ENCODE data around the gene MYOM1.

MYOM1 gene

DNA sequence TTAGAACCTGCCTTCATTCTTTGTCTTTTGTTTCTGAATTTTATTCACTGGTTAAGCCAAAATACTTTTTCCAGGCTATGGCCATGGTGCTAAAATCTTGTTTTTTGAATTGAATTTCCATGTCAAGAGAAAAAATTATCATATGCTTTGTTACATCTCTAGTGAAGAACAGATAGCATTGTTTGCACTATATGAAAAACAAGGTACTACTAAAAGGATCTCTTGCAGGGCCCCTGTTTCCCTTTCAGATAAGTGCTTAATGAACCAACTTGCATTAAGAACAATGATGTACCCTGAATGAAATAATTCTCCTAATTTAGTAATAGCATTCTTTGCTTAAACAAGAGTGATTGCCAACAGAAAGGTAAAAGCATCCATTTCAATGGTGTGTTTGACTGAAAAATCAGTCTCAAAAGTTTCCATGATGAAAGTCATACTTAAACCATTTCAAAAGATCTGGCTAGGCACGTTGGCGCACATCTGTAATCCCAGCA lies 37.9 kb upstream of the MYOM1 start:
- peaks cover 18% of the 10 kb centered on the region for H3K36me3 ChIP-seq (ENCODE audit: control insufficient read depth, insufficient read depth, low read length)
- H3K4me1 ChIP-seq (ENCODE audit: control insufficient read depth, insufficient read depth, low read length): peaks cover 3% of the 10 kb centered on the region
- H3K27me3 ChIP-seq (ENCODE audit: control insufficient read depth, insufficient read depth, low read length): no peaks in the 10 kb centered on the region

DNA sequence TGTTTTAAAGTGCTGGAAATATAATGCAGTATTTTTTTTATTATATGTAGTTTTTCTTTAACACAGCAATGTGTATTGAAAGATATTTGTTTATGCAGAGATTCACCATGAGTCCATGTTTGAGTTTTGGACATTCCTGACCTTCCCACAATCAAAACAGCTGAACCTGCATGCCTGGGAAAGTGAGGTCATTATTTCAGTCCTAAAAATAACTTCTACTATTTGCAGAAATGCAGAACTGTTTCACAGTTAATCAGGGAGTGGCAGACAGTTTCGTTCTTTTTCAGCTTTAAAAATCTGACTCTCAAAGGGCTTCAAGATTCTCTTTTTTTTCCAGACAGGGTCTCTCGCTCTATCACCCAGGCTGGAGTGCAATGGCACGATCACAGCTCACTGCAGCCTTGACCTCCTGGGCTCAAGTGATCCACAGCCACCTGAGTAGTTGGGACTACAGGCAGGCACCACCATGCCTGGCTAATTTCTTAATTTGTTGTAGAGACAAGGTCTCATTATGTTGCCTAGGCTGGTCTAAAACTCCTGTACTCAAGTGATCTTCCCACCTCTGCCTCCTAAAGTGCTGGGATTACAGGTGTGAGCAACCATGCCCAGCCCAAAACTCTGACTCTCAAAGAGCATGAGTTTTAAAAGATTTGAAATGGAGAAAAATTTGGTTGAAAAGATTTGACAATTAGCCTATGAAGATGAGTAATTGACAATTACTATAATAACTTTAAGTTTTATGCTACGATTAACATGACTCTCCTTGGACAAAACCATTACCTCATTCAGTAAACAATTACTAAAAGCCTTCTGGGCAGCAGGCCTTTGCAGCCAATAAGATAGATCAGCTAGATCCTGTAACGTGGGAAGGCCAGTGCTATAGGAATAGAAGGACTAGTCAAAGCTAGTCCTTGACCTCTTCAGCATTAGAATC lies 37.2 kb upstream of the MYOM1 start:
- H3K36me3 ChIP-seq (ENCODE audit: control insufficient read depth, insufficient read depth, low read length): peaks cover 18% of the 10 kb centered on the region
- H3K9me3 ChIP-seq (ENCODE audit: control insufficient read depth, insufficient read depth, low read length): no peaks in the 10 kb centered on the region
- H3K9ac ChIP-seq (ENCODE audit: low read depth, low read length): no peak overlapping the region
- H3K4me1 ChIP-seq (ENCODE audit: control insufficient read depth, insufficient read depth, low read length): peaks cover 3% of the 10 kb centered on the region
- H3K4me3 ChIP-seq (ENCODE audit: low read depth, low read length): no peak overlapping the region
- H3K27me3 ChIP-seq (ENCODE audit: control insufficient read depth, insufficient read depth, low read length): no peaks in the 10 kb centered on the region

More for the DNA sequence above, 37.9 kb upstream of the MYOM1 start:
- H3K9me3 ChIP-seq (ENCODE audit: control insufficient read depth, insufficient read depth, low read length): no peaks in the 10 kb centered on the region
- no peak overlapping the region for H3K9ac ChIP-seq (ENCODE audit: low read depth, low read length)
- H3K4me3 ChIP-seq (ENCODE audit: low read depth, low read length): no peak overlapping the region

DNA sequence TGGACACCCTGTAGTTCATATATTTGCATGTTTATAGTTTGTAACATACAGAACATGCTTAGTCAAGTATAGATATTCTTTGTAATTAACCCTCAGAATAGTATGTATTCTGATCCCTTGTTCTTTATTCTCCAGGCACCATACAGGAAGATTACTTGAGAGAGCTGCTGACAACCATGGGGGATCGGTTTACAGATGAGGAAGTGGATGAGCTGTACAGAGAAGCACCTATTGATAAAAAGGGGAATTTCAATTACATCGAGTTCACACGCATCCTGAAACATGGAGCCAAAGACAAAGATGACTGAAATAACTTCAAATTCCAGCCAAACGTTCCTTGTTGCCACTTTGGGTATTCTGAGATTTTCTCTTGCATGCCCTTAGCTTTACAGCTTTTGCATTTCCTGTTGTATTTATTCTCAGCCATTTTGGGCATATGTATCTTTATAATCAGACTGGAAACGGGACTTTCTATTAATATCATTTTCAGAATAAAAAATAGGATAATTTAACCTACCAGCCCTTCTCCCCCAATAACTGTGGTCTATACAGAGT lies 35.9 kb upstream of the MYOM1 start:
- Histone ChIP-seq H3K9me3 (ENCODE audit: control insufficient read depth, insufficient read depth, low read length) (no peaks in the 10 kb centered on the region), H3K4me3 (ENCODE audit: low read depth, low read length) (no peak overlapping the region), H3K36me3 (ENCODE audit: control insufficient read depth, insufficient read depth, low read length) (peaks cover 18% of the 10 kb centered on the region), H3K9ac (ENCODE audit: low read depth, low read length) (no peak overlapping the region), H3K4me1 (ENCODE audit: control insufficient read depth, insufficient read depth, low read length) (peaks cover 4% of the 10 kb centered on the region), H3K27me3 (ENCODE audit: control insufficient read depth, insufficient read depth, low read length) (no peaks in the 10 kb centered on the region)

DNA sequence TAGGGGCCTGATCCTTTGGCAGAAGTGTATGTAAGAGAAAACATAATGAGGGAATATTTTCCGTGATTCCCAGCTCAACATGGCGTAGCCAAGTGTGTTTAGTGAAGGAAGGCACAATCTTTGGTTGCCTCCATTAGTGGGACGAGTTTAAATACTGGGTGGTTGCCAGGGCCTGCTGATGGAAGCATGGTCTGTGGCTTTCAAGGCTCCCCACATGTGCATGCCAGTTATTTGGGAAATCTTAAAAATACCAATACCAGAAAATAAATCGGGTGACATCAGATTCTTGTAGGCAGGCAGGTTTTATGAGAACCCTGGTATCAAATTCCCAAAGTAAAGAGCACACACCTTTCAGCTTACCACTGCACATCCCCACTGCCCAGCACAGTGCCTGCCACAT lies 35.0 kb upstream of the MYOM1 start:
- Histone ChIP-seq H3K9ac (ENCODE audit: low read depth, low read length) (no peak overlapping the region), H3K36me3 (ENCODE audit: control insufficient read depth, insufficient read depth, low read length) (peaks cover 18% of the 10 kb centered on the region), H3K9me3 (ENCODE audit: control insufficient read depth, insufficient read depth, low read length) (no peaks in the 10 kb centered on the region), H3K4me3 (ENCODE audit: low read depth, low read length) (no peak overlapping the region), H3K4me1 (ENCODE audit: control insufficient read depth, insufficient read depth, low read length) (peaks cover 9% of the 10 kb centered on the region), H3K27me3 (ENCODE audit: control insufficient read depth, insufficient read depth, low read length) (no peaks in the 10 kb centered on the region)

DNA sequence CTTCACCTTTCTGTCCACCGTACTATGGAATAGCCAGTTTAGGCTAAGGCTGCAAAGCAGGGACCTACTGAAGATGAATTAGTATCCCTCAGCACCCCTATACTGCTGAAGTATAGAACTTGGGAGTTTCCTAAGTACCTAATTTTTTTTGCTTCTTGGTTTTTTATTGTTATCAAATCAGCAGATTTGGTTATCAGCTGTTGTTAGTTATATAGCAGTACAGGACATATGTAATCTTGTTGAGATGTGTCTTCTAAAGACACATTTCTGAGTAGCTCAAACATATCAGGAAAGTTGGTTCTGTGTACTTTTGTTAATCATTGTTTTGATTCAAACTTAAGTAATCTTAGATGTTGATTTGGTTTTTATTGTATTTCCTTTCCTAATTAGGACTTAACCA lies 33.1 kb upstream of the MYOM1 start:
- H3K9me3 ChIP-seq (ENCODE audit: control insufficient read depth, insufficient read depth, low read length): no peaks in the 10 kb centered on the region
- H3K27me3 ChIP-seq (ENCODE audit: control insufficient read depth, insufficient read depth, low read length): no peaks in the 10 kb centered on the region
- no peak overlapping the region for H3K4me3 ChIP-seq (ENCODE audit: low read depth, low read length)
- H3K9ac ChIP-seq (ENCODE audit: low read depth, low read length): no peak overlapping the region
- peaks cover 18% of the 10 kb centered on the region for H3K36me3 ChIP-seq (ENCODE audit: control insufficient read depth, insufficient read depth, low read length)
- peaks cover 14% of the 10 kb centered on the region for H3K4me1 ChIP-seq (ENCODE audit: control insufficient read depth, insufficient read depth, low read length)

- H3K36me3 ChIP-seq (ENCODE audit: control insufficient read depth, insufficient read depth, low read length): peaks cover 18% of the 10 kb centered on the region
- H3K9ac ChIP-seq (ENCODE audit: low read depth, low read length): no peak overlapping the region
- H3K9me3 ChIP-seq (ENCODE audit: control insufficient read depth, insufficient read depth, low read length): no peaks in the 10 kb centered on the region
- H3K4me1 ChIP-seq (ENCODE audit: control insufficient read depth, insufficient read depth, low read length): peaks cover 14% of the 10 kb centered on the region
- H3K27me3 ChIP-seq (ENCODE audit: control insufficient read depth, insufficient read depth, low read length): no peaks in the 10 kb centered on the region
- H3K4me3 ChIP-seq (ENCODE audit: low read depth, low read length): no peak overlapping the region
These were observed 32.2 kb upstream of the MYOM1 start for GRCh38 chr18:3251963-3252277.

DNA sequence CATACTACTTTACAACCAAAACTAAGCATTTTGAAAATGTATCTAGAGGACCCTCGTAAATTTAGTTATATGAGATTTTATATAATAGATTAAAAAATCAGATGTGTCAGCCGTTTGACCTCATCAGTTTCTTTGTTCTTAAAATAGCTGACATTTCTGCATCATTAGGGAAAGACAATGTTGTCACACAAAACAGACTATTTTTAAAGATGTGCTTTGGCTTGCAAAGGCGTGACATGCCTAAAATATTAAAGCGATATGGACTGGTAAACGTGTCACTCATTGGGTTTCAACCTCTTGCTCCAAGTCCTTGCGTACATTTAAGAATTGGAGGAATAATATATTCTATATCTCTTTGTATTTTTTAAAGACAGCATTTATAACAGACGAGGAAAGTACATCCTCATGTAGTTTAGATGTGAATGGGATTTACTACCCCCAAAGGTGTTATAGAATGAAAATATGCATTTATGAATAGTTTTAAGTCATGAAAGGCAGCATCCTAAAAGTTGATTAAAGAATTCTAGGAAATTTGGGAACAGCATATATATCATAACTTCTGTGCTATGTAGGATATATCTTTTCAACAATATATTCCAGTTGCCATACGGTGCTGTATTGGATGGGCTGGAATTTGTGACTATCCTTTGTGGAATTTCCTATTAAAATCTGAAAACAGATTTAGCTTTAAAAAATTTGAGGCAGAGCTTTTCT lies 31.6 kb upstream of the MYOM1 start:
- peaks cover 14% of the 10 kb centered on the region for H3K4me1 ChIP-seq (ENCODE audit: control insufficient read depth, insufficient read depth, low read length)
- H3K27me3 ChIP-seq (ENCODE audit: control insufficient read depth, insufficient read depth, low read length): no peaks in the 10 kb centered on the region
- H3K9ac ChIP-seq (ENCODE audit: low read depth, low read length): no peak overlapping the region
- no peaks in the 10 kb centered on the region for H3K9me3 ChIP-seq (ENCODE audit: control insufficient read depth, insufficient read depth, low read length)
- H3K4me3 ChIP-seq (ENCODE audit: low read depth, low read length): no peak overlapping the region
- peaks cover 18% of the 10 kb centered on the region for H3K36me3 ChIP-seq (ENCODE audit: control insufficient read depth, insufficient read depth, low read length)

GRCh38 chr18:3250237-3251107 lies 30.7 kb upstream of the MYOM1 start:
- Histone ChIP-seq H3K9ac (ENCODE audit: low read depth, low read length) (no peak overlapping the region), H3K4me3 (ENCODE audit: low read depth, low read length) (peak overlapping the region; percentile 7), H3K36me3 (ENCODE audit: control insufficient read depth, insufficient read depth, low read length) (peaks cover 18% of the 10 kb centered on the region), H3K9me3 (ENCODE audit: control insufficient read depth, insufficient read depth, low read length) (no peaks in the 10 kb centered on the region), H3K4me1 (ENCODE audit: control insufficient read depth, insufficient read depth, low read length) (peaks cover 11% of the 10 kb centered on the region), H3K27me3 (ENCODE audit: control insufficient read depth, insufficient read depth, low read length) (no peaks in the 10 kb centered on the region)

DNA sequence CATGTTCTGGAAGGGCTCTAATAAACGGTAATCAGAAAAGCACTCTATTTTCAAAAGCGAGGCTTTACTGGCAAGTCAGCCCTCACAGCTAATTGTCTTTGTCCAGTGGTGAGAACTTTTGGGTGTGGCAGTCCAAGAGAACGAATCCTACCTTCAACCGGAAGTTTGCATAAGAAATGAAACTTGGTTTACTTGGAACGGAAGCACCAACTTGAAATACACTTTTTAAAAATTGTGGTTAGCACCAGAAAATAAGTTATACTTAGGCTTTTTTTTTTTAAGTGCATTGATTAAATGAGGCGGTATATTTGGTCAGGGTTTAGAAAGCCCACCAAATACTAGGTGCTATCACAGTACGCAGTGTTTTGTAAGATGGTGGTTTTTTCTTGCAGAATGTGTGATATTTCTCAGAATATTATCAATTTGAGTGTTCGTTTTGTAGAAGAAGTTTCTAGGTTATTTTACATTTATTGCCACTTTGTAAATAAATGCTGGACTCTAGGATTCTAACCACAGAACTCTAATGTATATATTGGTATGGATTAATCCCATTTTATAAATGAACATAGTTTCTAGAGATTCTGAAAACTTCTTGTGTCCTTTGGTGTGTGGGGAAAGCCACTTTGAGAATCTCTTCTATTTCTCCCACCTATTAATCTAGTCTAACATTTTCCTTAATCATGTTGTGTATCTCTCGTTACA lies 29.0 kb upstream of the MYOM1 start:
- Histone ChIP-seq H3K4me3 (ENCODE audit: low read depth, low read length) (peak overlapping the region; percentile 98), H3K4me1 (ENCODE audit: control insufficient read depth, insufficient read depth, low read length) (peaks cover 11% of the 10 kb centered on the region), H3K27me3 (ENCODE audit: control insufficient read depth, insufficient read depth, low read length) (no peaks in the 10 kb centered on the region), H3K9me3 (ENCODE audit: control insufficient read depth, insufficient read depth, low read length) (no peaks in the 10 kb centered on the region), H3K36me3 (ENCODE audit: control insufficient read depth, insufficient read depth, low read length) (peaks cover 7% of the 10 kb centered on the region), H3K9ac (ENCODE audit: low read depth, low read length) (peak overlapping the region; percentile 100)

- peaks cover 11% of the 10 kb centered on the region for H3K4me1 ChIP-seq (ENCODE audit: control insufficient read depth, insufficient read depth, low read length)
- H3K9ac ChIP-seq (ENCODE audit: low read depth, low read length): peak overlapping the region; percentile 100
- no peaks in the 10 kb centered on the region for H3K9me3 ChIP-seq (ENCODE audit: control insufficient read depth, insufficient read depth, low read length)
- H3K27me3 ChIP-seq (ENCODE audit: control insufficient read depth, insufficient read depth, low read length): no peaks in the 10 kb centered on the region
- peak overlapping the region; percentile 98 for H3K4me3 ChIP-seq (ENCODE audit: low read depth, low read length)
- peaks cover under 1% of the 10 kb centered on the region for H3K36me3 ChIP-seq (ENCODE audit: control insufficient read depth, insufficient read depth, low read length)
These were observed 28.4 kb upstream of the MYOM1 start for GRCh38 chr18:3248062-3248657.
